OCI-LY3 (cell line): Measurements from ENCODE around the gene WNT2.

ENCODE experiments used
- EZH2phosphoT487 ChIP-seq: fragments of 200-600 bp; shearing (Covaris generic); IDR thresholded peaks from 2 replicates; pipeline ENCODE4 v1.6.1; 2018; ENCODE audit warnings: antibody characterized with exemption, mixed run types, low read depth
- TF ChIP-seq, protein P1 (sequence below): fragments of 200-600, 300-600 bp; sonication (generic); IDR thresholded peaks from 2 replicates; pipeline ENCODE4 v1.5.1; 2014; ENCODE audit warnings: antibody characterized with exemption, low read length, low read depth

DNA sequence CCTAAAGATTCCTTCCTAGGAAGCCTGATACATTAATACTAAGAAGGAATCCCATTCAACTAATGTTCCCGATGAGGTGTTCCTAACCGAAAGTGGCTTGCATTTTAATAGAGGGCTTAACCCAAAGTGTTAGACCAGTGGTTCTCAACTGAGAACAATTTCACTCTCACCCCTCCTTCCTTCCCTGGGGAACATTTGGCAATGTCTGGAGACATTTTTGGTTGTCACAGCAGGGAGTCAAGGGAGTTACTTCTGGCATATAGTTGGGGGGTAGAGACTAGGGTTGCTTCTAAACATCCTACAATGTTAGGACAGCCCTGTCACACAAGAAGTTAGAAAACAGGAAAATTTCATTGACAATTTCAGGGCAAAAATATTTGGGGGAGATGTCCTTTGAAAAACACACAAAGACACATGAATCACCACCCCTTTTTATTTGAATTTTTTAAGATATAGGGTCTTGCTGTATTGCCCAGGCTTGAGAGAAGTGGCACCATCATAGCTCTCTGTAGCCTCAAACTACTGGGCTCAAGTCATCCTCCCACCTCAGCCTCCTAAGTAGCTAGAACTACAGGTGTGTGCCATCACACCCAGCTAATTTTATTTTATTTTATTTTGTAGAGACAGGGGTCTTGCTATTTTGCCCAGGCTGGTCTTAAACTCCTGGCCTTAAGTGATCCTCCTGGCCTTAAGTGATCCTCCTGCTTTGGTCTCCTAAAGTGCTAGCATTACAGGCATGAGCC is 50.7 kb downstream of the WNT2 start:
- TF ChIP-seq, protein P1, sequence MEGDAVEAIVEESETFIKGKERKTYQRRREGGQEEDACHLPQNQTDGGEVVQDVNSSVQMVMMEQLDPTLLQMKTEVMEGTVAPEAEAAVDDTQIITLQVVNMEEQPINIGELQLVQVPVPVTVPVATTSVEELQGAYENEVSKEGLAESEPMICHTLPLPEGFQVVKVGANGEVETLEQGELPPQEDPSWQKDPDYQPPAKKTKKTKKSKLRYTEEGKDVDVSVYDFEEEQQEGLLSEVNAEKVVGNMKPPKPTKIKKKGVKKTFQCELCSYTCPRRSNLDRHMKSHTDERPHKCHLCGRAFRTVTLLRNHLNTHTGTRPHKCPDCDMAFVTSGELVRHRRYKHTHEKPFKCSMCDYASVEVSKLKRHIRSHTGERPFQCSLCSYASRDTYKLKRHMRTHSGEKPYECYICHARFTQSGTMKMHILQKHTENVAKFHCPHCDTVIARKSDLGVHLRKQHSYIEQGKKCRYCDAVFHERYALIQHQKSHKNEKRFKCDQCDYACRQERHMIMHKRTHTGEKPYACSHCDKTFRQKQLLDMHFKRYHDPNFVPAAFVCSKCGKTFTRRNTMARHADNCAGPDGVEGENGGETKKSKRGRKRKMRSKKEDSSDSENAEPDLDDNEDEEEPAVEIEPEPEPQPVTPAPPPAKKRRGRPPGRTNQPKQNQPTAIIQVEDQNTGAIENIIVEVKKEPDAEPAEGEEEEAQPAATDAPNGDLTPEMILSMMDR, result no peak
- TF ChIP-seq EZH2phosphoT487, result no peak
